HCT116 (cell line): ENCODE results near the gene HPN.

Experiments
- CTCF ChIP-seq, 3 experiments: fragments of 200-600 bp in 1 of 3; sonication (generic) in 1 of 3; IDR thresholded peaks in 2 of 3; conservative IDR thresholded peaks in 1 of 3; 2 replicates each; pipeline ENCODE4 v1.5.1; 2012 to 2017; ENCODE audit warnings: low read depth in 2 of 3, low read length in 2 of 3, antibody characterized with exemption in 1 of 3, borderline replicate concordance in 1 of 3, control low read depth in 1 of 3, mild to moderate bottlenecking in 1 of 3, mixed read lengths in 1 of 3, mixed run types in 1 of 3, moderate library complexity in 1 of 3; ENCODE audit not compliant: insufficient read depth in 1 of 3
- RAD21 ChIP-seq: IDR thresholded peaks from 2 replicates; pipeline ENCODE4 v1.6.1; 2012; ENCODE audit warnings: low read depth, mild to moderate bottlenecking

GRCh38 chr19:35068941-35069634 lies 27.6 kb downstream of the HPN start:
- TF ChIP-seq CTCF (IDR thresholded peaks at IDR 0.05 in 2 of 3, conservative IDR thresholded peaks at IDR 0.05 in 1 of 3; ENCODE audit: borderline replicate concordance in 1 of 3, insufficient read depth in 1 of 3, low read depth in 2 of 3, low read length in 2 of 3) (no peak), RAD21 (no peak)
